K562 (cell line): ENCODE data around the gene BNC2. TPM values are rescaled to one million over a fixed set of nuclear protein-coding genes. Genes with fewer than 3 reads are reported as not detected.

ENCODE experiments used
- ATAC-seq: fragments of 200-7000 bp; cut with Tn5 transposase; 3 replicates; pipeline ENCODE4 v1.9.1; 2020; ENCODE audit warnings: moderate library complexity
- BruUV-seq: library from RNA; stranded (reverse); fragments of 400-500 nt; replicated peaks from 2 replicates; lab custom pipeline; 2021; lab: Mats Ljungman, UMichigan
- CTCF ChIA-PET: fragments of 300-600 bp; formaldehyde crosslinking; extraction: SDS; loops from one replicate; lab custom pipeline; 2021; ENCODE audit warnings: low intra/inter-chr PET ratio; lab: Yijun Ruan, JAX
- POLR2A ChIA-PET: fragments of 300-600, 350-650 bp; sonication (Branson Sonifier 250); formaldehyde crosslinking; extraction: SDS; loops from one replicate; lab custom pipeline; 2021; ENCODE audit warnings: antibody characterized with exemption, inconsistent platforms; lab: Yijun Ruan, JAX
- DNase-seq, 4 experiments: peaks; one replicate each; pipeline versions ENCODE4 v3.0.0 to v3.0.0-alpha.2; 2011 to 2018; ENCODE audit warnings: low spot score in 3 of 4, mixed read lengths in 3 of 4; ENCODE audit errors: extremely low read depth in 1 of 4
- FAIRE-seq: peaks from 2 replicates; lab custom pipeline; 2011; peaks lifted over from hg19 to GRCh38; lab: Jason Lieb, UNC
- H2AFZ ChIP-seq: 2 replicates; pipeline ENCODE4 v1.6.0; 2011; ENCODE audit warnings: low read depth, low read length, control low read depth, inconsistent platforms
- H3K27ac ChIP-seq: fragments of 200-600 bp; 3 replicates; pipeline ENCODE4 v1.8.0; 2011; ENCODE audit warnings: low read depth, mild to moderate bottlenecking, control low read depth, inconsistent platforms, low read length, moderate library complexity, mixed read lengths; ENCODE audit errors: extremely low read depth
- H3K27me3 ChIP-seq, 2 experiments: fragments of 300-600 bp in 1 of 2; 2 replicates in 1 of 2; 3 replicates in 1 of 2; pipeline versions ENCODE4 v1.6.0 to v1.8.0; 2011; ENCODE audit warnings: inconsistent platforms in 2 of 2, low read length in 2 of 2, mild to moderate bottlenecking in 1 of 2, mixed read lengths in 1 of 2, moderate library complexity in 1 of 2; ENCODE audit not compliant: control insufficient read depth in 2 of 2, insufficient read depth in 2 of 2
- H3K36me3 ChIP-seq: fragments of 300-600 bp; 3 replicates; pipeline ENCODE4 v1.8.0; 2011; ENCODE audit warnings: mild to moderate bottlenecking, low read length, inconsistent platforms; ENCODE audit not compliant: control insufficient read depth, insufficient read depth
- H3K4me1 ChIP-seq, 2 experiments: fragments of 200-600 bp in 1 of 2; replicated peaks in 1 of 2; 2 replicates in 1 of 2; 3 replicates in 1 of 2; pipeline versions ENCODE4 v1.5.1 to v1.8.0; 2011; ENCODE audit warnings: inconsistent platforms in 2 of 2, low read length in 2 of 2, mild to moderate bottlenecking in 1 of 2, mixed read lengths in 1 of 2, moderate library complexity in 1 of 2; ENCODE audit not compliant: control insufficient read depth in 2 of 2, insufficient read depth in 2 of 2
- H3K4me2 ChIP-seq: 2 replicates; pipeline ENCODE4 v1.6.1; 2011; ENCODE audit warnings: low read length, control low read depth, inconsistent platforms, mixed read lengths; ENCODE audit not compliant: insufficient read depth
- H3K4me3 ChIP-seq: fragments of 200-600 bp; sonication (generic), shearing (Covaris generic); 2 replicates; pipeline ENCODE4 v1.5.1; 2016; ENCODE audit warnings: control low read depth, inconsistent platforms
- H3K79me2 ChIP-seq: fragments of 200-600 bp; 3 replicates; pipeline ENCODE4 v1.8.0; 2011; ENCODE audit warnings: low read length, inconsistent platforms; ENCODE audit not compliant: control insufficient read depth, insufficient read depth
- H3K9ac ChIP-seq, 2 experiments: 2 replicates each; pipeline versions ENCODE4 v1.6.0 to v1.6.1; 2011; ENCODE audit warnings: low read depth in 2 of 2, low read length in 2 of 2, control low read depth in 1 of 2, inconsistent platforms in 1 of 2, mild to moderate bottlenecking in 1 of 2, mixed read lengths in 1 of 2; ENCODE audit not compliant: insufficient read depth in 1 of 2
- H3K9me1 ChIP-seq: one replicate; pipeline ENCODE4 v1.6.0; 2011; ENCODE audit warnings: inconsistent platforms, mild to moderate bottlenecking, low read length, moderate library complexity; ENCODE audit not compliant: control insufficient read depth, insufficient read depth
- H3K9me3 ChIP-seq: replicated peaks from 2 replicates; pipeline ENCODE4 v1.5.1; 2011; ENCODE audit warnings: low read depth, low read length, inconsistent platforms; ENCODE audit not compliant: control insufficient read depth, insufficient read depth
- H4K20me1 ChIP-seq: replicated peaks from 2 replicates; pipeline ENCODE4 v1.6.1; 2011; ENCODE audit warnings: low read length, inconsistent platforms, mixed read lengths; ENCODE audit not compliant: control insufficient read depth, insufficient read depth
- AFF1 ChIP-seq, 2 experiments: fragments of 450-650 bp; IDR thresholded peaks; 2 replicates each; pipeline ENCODE4 v1.6.1; 2018; ENCODE audit warnings: mild to moderate bottlenecking in 2 of 2, low read depth in 1 of 2; ENCODE audit not compliant: partially characterized antibody in 2 of 2
- NCOR1 ChIP-seq: fragments of 450-650 bp; IDR thresholded peaks from 2 replicates; pipeline ENCODE4 v1.6.1; 2016; ENCODE audit warnings: mild to moderate bottlenecking, moderate library complexity
- PREB ChIP-seq: sonication (generic); formaldehyde crosslinking; IDR thresholded peaks from 2 replicates; pipeline ENCODE4 v1.8.1; 2023; ENCODE audit warnings: mild to moderate bottlenecking, missing genetic modification reagents
- SFPQ ChIP-seq: fragments of 200-400 bp; formaldehyde crosslinking; IDR thresholded peaks from 2 replicates; pipeline ENCODE4 v1.6.1; 2017; ENCODE audit warnings: mild to moderate bottlenecking, low read depth, low read length, moderate library complexity
- ZNF583 ChIP-seq: fragments of 250-450 bp; sonication (Bioruptor Pico); IDR thresholded peaks from 2 replicates; pipeline ENCODE4 v1.4.0; 2020
- ZNF668 ChIP-seq: fragments of 250-450 bp; sonication (Bioruptor Pico); IDR thresholded peaks from 2 replicates; pipeline ENCODE4 v1.8.0; 2022; ENCODE audit warnings: mild to moderate bottlenecking, inconsistent platforms
- WGBS: fragments of 100-300 bp; shearing (Covaris generic); methylation state at CpG from one replicate; pipeline ENCODE4 v1.1.6; 2016; ENCODE audit warnings: low coverage, mixed read lengths; ENCODE audit not compliant: insufficient coverage; ENCODE audit errors: missing lambda C conversion rate; 5-methylcytosine and 5-hydroxymethylcytosine counted together
- in situ Hi-C: fragments of 300-500 bp; cut with MboI; formaldehyde crosslinking; loops from 4 replicates; pipeline ENCODE4 v1.15.0; 2018; ENCODE audit warnings: inconsistent platforms, mixed read lengths
- intact Hi-C: fragments of 100-400 bp; cut with micrococcal nuclease; formaldehyde crosslinking; loops from 2 replicates; pipeline ENCODE4 v1.14.2; 2022
- polyA plus RNA-seq, 8 experiments: library from polyadenylated mRNA; depleted of rRNA in 4 of 8; stranded (reverse) in 5 of 8; unstranded in 3 of 8; fragments of >200 nt; fragmentation: Nextera tagmentation in 2 of 8; fragmentation: Illumina TruSeq in 1 of 8; extraction: Ambion mirVana in 2 of 8; extraction: Trizol in 1 of 8; gene quantifications; 2 replicates each; pipeline versions ENCODE4 v1.2.1 to v1.2.3, GENCODE V29; 2011 to 2014; ENCODE audit warnings: inconsistent platforms in 1 of 8, missing spikeins in 1 of 8
- total RNA-seq, 7 experiments: library from RNA; depleted of rRNA in 6 of 7; stranded (reverse); fragments of >200 nt in 6 of 7; fragmentation: Illumina TruSeq in 2 of 7; extraction: Trizol in 2 of 7; gene quantifications; 2 replicates each; pipeline versions ENCODE4 v1.2.1 to v1.2.3, GENCODE V29; 2011 to 2021; ENCODE audit warnings: low replicate concordance in 1 of 7
- TF ChIP-seq, protein P1 (sequence below), 3 experiments: fragments of 200-800 bp in 1 of 3; fragments of 250-450 bp in 1 of 3; fragments of 450-650 bp in 1 of 3; sonication (Bioruptor Pico) in 1 of 3; sonication (Bioruptor generic) in 1 of 3; formaldehyde crosslinking in 1 of 3; IDR thresholded peaks; 2 replicates each; pipeline versions ENCODE4 v1.6.1 to v1.8.0; 2016 to 2022; ENCODE audit warnings: mild to moderate bottlenecking in 2 of 3, missing genetic modification characterization in 2 of 3, missing compliant biosample characterization in 1 of 3, moderate library complexity in 1 of 3
- TF ChIP-seq, protein P2 (sequence below): sonication (generic); formaldehyde crosslinking; IDR thresholded peaks from 2 replicates; pipeline ENCODE4 v1.8.0; 2022; ENCODE audit warnings: mild to moderate bottlenecking, missing genetic modification reagents

Gene BNC2
- total and polyA plus RNA-seq, 9 of the 15 experiments (the other 6 are each of a cell fraction or from before 2014, with no cell fraction given): not detected

GRCh38 chr9:16811987-16812685 lies 58.3 kb downstream of the BNC2 start:
- CTCF ChIA-PET: no interaction called here
- H3K79me2 ChIP-seq: no peaks in the 10 kb centered on the region
- POLR2A ChIA-PET: no interaction called here
- no peak overlapping the region for H2AFZ ChIP-seq
- no peak for FAIRE-seq
- intact Hi-C loops (no loop called here), in situ Hi-C loops (no loop called here)
- 0% methylated on average over 3 of the region's 5 CpGs for WGBS
- no peaks in the 10 kb centered on the region for H3K36me3 ChIP-seq
- no peaks in the 10 kb centered on the region for H3K9me3 ChIP-seq
- no peak overlapping the region for H3K9ac ChIP-seq
- no TSS peak for BruUV-seq
- DNase-seq: no peak
- no peak overlapping the region for H3K4me3 ChIP-seq
- no peak overlapping the region for H3K27ac ChIP-seq
- H3K4me1 ChIP-seq: no peaks in the 10 kb centered on the region
- no peaks in the 10 kb centered on the region for H3K27me3 ChIP-seq
- H3K9me1 ChIP-seq: no peaks in the 10 kb centered on the region
- H3K4me2 ChIP-seq: no peak overlapping the region
- H4K20me1 ChIP-seq: no peaks in the 10 kb centered on the region
- ATAC-seq: no peak
- TF ChIP-seq NCOR1 (no peak), AFF1 (IDR thresholded peaks at IDR 0.05; ENCODE audit: low read depth in 1 of 2, partially characterized antibody in 2 of 2) (no peak), PREB (CRISPR knock-in tag) (no peak), ZNF668 (CRISPR knock-in tag) (no peak), SFPQ (no peak), ZNF583 (CRISPR knock-in tag) (no peak)
- TF ChIP-seq, protein P1, sequence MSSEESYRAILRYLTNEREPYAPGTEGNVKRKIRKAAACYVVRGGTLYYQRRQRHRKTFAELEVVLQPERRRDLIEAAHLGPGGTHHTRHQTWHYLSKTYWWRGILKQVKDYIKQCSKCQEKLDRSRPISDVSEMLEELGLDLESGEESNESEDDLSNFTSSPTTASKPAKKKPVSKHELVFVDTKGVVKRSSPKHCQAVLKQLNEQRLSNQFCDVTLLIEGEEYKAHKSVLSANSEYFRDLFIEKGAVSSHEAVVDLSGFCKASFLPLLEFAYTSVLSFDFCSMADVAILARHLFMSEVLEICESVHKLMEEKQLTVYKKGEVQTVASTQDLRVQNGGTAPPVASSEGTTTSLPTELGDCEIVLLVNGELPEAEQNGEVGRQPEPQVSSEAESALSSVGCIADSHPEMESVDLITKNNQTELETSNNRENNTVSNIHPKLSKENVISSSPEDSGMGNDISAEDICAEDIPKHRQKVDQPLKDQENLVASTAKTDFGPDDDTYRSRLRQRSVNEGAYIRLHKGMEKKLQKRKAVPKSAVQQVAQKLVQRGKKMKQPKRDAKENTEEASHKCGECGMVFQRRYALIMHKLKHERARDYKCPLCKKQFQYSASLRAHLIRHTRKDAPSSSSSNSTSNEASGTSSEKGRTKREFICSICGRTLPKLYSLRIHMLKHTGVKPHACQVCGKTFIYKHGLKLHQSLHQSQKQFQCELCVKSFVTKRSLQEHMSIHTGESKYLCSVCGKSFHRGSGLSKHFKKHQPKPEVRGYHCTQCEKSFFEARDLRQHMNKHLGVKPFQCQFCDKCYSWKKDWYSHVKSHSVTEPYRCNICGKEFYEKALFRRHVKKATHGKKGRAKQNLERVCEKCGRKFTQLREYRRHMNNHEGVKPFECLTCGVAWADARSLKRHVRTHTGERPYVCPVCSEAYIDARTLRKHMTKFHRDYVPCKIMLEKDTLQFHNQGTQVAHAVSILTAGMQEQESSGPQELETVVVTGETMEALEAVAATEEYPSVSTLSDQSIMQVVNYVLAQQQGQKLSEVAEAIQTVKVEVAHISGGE (CRISPR knock-in tag; IDR thresholded peaks at IDR 0.05): no peak
- TF ChIP-seq, protein P2, sequence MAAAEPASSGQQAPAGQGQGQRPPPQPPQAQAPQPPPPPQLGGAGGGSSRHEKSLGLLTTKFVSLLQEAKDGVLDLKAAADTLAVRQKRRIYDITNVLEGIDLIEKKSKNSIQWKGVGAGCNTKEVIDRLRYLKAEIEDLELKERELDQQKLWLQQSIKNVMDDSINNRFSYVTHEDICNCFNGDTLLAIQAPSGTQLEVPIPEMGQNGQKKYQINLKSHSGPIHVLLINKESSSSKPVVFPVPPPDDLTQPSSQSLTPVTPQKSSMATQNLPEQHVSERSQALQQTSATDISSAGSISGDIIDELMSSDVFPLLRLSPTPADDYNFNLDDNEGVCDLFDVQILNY: no peak
